Stimulated activated CD4-positive, alpha-beta T cell treated with anti-CD3 and anti-CD28 coated beads, TNF-alpha, amount 100 ng/mL, for 1 hour (primary cell): ENCODE measurements around the gene C18orf63.
"Not testable (repeated sequence)": the region's sequence is repeated elsewhere in the genome, so short reads cannot be mapped to it uniquely, and the experiment has no call there.

ENCODE experiments used
- DNase-seq, 3 donors: peaks; one replicate each; pipeline ENCODE4 v3.0.0-alpha.2; 2020; ENCODE audit warnings: low read depth in 3 of 3, low spot score in 1 of 3

The C18orf63 gene

GRCh38 chr18:74326791-74327190 is 11.2 kb downstream of the C18orf63 start:
- DNase-seq: not testable (repeated sequence)

GRCh38 chr18:74328206-74328605 is 12.6 kb downstream of the C18orf63 start:
- no peak for DNase-seq

- no peak for DNase-seq
These were observed 14.1 kb downstream of the C18orf63 start for GRCh38 chr18:74329688-74330205.

- DNase-seq: no peak
These were observed 15.8 kb downstream of the C18orf63 start for GRCh38 chr18:74331404-74331803.

- DNase-seq: no peak
These were observed 17.5 kb downstream of the C18orf63 start for GRCh38 chr18:74333091-74333490.

- no peak for DNase-seq
These were observed 18.7 kb downstream of the C18orf63 start for GRCh38 chr18:74334242-74334893.

GRCh38 chr18:74336656-74337055 is 21.0 kb downstream of the C18orf63 start:
- no peak for DNase-seq

- DNase-seq: no peak
These were observed 21.7 kb downstream of the C18orf63 start for GRCh38 chr18:74337155-74337911.

GRCh38 chr18:74337912-74338309 is 22.3 kb downstream of the C18orf63 start:
- DNase-seq: no peak

GRCh38 chr18:74342416-74343043 is 26.9 kb downstream of the C18orf63 start:
- DNase-seq: no peak

- no peak for DNase-seq
These were observed 30.6 kb downstream of the C18orf63 start for GRCh38 chr18:74346206-74346605.

GRCh38 chr18:74348581-74348980 is 32.9 kb downstream of the C18orf63 start:
- DNase-seq: no peak

- no peak for DNase-seq
These were observed 35.7 kb downstream of the C18orf63 start for GRCh38 chr18:74351354-74351753.

- DNase-seq: peak in 2 of 3 donors; percentile 27 to 28
These were observed 37.6 kb downstream of the C18orf63 start for GRCh38 chr18:74353169-74353775.

- no peak for DNase-seq
These were observed 41.3 kb downstream of the C18orf63 start for GRCh38 chr18:74356959-74357358.

GRCh38 chr18:74360852-74361655 is 45.4 kb downstream of the C18orf63 start:
- DNase-seq: no peak

- DNase-seq: no peak
These were observed 52.3 kb downstream of the C18orf63 start for GRCh38 chr18:74367905-74368304.

- DNase-seq: no peak
These were observed 53.5 kb downstream of the C18orf63 start for GRCh38 chr18:74368901-74369705.

GRCh38 chr18:74370115-74370514 is 54.5 kb downstream of the C18orf63 start:
- no peak for DNase-seq

GRCh38 chr18:74373428-74373827 is 57.8 kb downstream of the C18orf63 start:
- DNase-seq: peak in 2 of 3 donors; percentile 6 to 33
